D721Med (cell line): ENCODE measurements around the gene SPPL2B.

Source experiments
- DNase-seq: peaks from one replicate; pipeline ENCODE4 v3.0.0; 2011; ENCODE audit warnings: low spot score; ENCODE audit not compliant: insufficient read length
- FAIRE-seq: peaks from 2 replicates; lab custom pipeline; 2011; peaks lifted over from hg19 to GRCh38; lab: Jason Lieb, UNC
- TF ChIP-seq, protein P1 (sequence below): IDR thresholded peaks from 2 replicates; pipeline ENCODE4 v1.5.1; 2012; ENCODE audit warnings: mild to moderate bottlenecking, control low read depth; ENCODE audit not compliant: insufficient read depth; ENCODE audit errors: missing control alignments

SPPL2B gene

DNA sequence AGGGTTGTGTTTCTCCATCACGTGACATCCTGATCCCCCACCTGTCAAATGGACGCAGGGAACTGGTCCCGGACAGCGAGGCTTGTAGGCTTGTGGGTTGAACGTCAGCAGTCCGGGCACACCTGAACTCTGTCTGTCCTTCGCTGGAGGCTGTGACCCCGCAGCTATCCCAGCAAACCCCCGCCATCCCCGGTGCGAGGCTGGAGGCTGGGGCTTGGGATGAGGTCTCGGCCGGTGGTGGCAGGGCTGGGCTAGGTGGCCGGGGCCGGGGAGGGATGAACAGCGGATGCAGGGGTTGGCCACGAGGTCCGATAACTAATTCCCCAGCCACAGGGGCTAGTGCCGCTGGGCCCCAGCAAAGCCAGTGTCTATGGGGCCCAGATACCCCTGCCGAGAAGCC is 8.9 kb upstream of the SPPL2B start:
- FAIRE-seq (no peak), DNase-seq (no peak)
- TF ChIP-seq, protein P1, sequence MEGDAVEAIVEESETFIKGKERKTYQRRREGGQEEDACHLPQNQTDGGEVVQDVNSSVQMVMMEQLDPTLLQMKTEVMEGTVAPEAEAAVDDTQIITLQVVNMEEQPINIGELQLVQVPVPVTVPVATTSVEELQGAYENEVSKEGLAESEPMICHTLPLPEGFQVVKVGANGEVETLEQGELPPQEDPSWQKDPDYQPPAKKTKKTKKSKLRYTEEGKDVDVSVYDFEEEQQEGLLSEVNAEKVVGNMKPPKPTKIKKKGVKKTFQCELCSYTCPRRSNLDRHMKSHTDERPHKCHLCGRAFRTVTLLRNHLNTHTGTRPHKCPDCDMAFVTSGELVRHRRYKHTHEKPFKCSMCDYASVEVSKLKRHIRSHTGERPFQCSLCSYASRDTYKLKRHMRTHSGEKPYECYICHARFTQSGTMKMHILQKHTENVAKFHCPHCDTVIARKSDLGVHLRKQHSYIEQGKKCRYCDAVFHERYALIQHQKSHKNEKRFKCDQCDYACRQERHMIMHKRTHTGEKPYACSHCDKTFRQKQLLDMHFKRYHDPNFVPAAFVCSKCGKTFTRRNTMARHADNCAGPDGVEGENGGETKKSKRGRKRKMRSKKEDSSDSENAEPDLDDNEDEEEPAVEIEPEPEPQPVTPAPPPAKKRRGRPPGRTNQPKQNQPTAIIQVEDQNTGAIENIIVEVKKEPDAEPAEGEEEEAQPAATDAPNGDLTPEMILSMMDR = no peak

DNA sequence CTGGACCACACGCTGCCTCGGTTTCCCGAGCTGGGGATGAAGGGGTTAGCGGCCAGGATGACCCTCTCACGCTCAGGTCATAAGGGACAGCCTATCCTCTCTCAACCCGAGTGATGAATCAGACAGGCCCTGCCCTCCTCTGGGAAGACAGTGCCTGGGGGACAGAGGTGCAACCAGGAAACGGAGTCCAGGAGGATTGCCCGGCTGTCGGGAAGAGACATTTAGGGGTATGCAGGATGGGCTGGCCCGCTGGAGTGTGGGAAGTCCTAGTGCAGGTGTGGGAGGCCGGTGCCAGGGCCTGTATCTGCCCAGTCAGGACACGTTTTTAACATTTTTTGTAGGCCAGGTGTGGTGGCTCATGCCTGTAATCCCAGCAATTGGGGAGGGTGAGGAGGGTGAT is 8.4 kb upstream of the SPPL2B start:
- TF ChIP-seq, protein P1 = no peak
- FAIRE-seq = no peak
- DNase-seq = no peak

DNA sequence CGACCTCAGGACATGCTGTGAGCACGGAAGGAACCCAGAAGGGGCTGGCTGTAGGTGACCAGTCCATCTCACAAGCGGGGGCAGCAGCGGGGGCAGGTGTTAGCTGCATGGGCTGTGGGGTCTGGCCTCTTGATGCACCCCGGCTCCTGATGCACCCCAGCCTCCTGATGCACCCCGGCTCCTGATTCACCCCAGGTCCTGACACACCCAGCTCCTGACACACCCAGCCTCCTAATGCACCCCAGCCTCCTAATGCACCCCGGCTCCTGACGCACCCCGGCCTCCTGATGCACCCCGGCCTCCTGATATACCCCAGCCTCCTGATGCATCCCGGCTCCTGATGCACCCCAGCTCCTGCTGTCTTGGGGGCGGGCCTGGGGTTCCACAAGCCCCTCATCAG is 7.5 kb upstream of the SPPL2B start:
- DNase-seq (no peak), FAIRE-seq (no peak)
- TF ChIP-seq, protein P1 = no peak

DNA sequence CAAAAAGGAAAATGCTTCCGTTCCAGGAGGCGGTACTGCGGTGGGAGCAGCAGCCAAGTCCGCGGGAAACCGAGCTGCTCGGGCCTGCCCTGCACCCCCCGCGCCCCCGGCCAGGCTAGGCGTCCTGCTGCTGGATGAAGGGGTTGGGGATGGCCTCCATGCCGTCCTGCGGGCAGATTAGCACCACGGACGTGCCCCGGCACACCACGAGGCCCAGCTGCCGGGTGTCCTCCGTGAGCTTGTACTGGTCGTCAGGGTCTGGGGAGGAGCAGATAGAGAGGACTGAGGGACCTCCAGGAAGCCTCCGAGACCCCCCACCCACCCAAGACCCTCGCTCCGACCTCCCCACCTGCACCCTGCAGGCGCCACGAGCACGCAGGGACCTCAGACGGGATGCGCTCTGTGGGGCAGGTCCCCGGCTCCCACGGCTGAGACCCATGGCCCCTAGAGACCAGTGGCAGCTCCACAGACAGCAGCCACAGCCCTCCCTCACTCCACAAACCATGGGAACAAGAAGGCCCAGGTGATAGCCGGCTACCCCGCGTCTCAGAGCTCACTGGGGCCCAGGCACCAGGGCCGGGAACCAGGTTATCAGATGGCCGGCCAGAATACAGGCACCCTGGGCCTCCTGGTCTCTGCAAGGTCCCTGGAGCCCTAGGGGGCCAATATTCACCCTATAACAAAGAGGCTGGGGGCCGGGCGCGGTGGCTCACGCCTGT is 6.8 kb upstream of the SPPL2B start:
- DNase-seq = no peak
- FAIRE-seq = no peak

DNA sequence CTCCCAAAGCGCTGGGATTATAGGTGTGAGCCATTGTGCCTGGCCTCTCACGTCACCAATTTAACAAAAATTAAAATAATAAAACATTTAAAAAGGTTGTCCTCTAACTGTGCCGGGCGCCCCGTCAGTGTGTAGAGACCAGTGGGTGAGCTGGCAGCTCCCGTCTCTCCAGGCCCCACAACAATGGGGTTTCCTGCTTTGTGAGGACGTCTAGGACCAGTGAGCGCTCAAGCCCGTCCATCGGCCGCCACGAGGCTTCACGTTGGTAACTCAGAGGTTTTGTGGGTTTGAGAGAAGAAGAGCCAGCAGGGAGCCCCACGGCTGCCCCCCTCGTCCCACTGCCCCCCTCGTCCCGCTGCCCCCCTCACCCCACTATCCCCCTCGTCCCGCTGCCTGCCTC is 4.8 kb upstream of the SPPL2B start:
- FAIRE-seq (no peak), DNase-seq (no peak)
- TF ChIP-seq, protein P1 = no peak

More for the DNA sequence above, 6.8 kb upstream of the SPPL2B start:
- TF ChIP-seq, protein P1 = no peak

DNA sequence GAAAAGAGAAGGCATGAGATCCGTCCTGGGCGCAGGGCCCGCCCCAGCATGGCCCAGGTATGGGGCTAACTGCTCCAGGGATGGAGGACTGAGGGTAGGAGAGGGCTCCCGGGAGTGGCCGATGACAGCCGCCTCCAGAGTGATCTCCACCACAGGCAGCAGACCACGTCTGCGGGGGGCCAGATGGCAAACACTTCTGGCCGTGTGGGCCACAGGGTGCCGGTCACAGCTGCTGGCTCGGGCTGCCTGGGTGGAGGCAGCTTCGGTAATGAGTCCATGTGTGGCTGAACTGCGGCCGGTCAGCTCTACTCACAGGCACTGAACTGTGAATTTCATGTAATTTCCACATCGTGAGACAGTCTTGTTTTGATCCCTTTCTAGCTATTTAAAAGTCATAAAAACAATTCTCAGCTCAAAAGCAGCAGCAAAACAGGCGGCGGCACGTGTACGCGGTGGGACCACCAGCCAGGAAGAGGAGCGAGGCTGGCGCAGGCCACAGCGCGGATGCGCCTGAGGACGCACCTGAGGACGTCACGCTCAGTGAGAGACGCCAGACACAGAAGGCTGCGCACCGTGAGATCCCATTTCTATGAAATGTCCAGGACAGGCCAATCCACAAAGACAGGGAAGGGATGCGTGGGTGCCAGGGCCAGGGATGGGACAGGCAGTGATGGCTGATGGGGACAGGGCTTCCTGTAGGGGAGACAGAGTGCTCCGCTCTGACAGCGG is 4.1 kb upstream of the SPPL2B start:
- no peak for FAIRE-seq
- TF ChIP-seq, protein P1 = no peak
- no peak for DNase-seq

DNA sequence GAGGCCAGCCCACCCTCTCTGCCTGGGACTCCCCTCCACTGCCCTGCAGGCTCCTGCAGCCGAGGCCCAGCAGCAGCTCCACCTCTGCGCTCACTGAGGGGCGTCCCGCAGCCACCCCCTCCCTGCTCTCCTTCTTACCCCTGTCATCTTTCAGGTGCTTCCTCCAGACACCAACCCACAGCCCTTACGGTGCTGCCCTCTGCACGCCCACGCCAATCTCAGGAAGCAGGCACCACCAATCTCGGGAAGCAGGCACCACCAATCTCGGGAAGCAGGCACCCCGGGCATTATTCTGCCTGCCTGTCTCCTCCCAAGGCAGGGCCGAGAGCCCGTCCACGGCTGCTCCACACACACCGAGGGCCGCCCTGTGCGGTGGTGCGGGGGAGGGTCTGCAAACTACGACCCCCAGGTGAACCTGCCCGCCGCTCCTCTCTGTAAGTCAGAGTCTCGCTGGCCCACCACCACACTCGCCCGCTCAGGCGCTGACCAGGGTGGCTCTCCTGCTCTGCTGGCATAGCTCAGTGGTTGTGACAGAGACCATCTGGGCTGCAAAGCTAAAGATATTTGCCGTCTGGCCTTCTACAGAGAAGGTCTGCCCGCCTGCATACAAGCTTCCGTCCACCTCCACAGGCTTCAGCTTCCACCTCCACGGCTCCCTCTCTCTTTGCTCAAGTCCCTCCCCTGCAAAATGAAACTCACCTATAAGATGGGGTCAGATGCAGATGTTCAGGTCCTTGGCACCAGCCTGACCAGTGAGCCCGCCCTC is 3.0 kb upstream of the SPPL2B start:
- no peak for DNase-seq
- TF ChIP-seq, protein P1 = no peak
- FAIRE-seq = no peak
